Ovary (tissue), 9 donors: ENCODE measurements around the gene STH. TPM values are rescaled to one million over a fixed set of nuclear protein-coding genes. Genes with fewer than 3 reads are reported as not detected.

Experiments used
- DNase-seq, 5 donors: peaks; one replicate each; pipeline ENCODE4 v3.0.0-alpha.2; 2019 to 2020
- H3K27ac ChIP-seq, 2 donors: fragments of 200-600 bp; one replicate each; pipeline versions ENCODE4 v1.5.1 to v1.8.0; 2019 to 2022
- H3K27me3 ChIP-seq: fragments of 200-600 bp; one replicate; pipeline ENCODE4 v1.8.0; 2022
- H3K36me3 ChIP-seq: fragments of 200-600 bp; sonication (generic); one replicate; pipeline ENCODE4 v1.5.1; 2019
- H3K4me1 ChIP-seq: one replicate; pipeline ENCODE4 v1.8.1; 2013; ENCODE audit warnings: mild to moderate bottlenecking, moderate library complexity; ENCODE audit not compliant: insufficient read depth
- H3K4me3 ChIP-seq: fragments of 200-600 bp; sonication (generic); one replicate; pipeline ENCODE4 v1.5.1; 2017
- H3K9me3 ChIP-seq, 2 donors: fragments of 200-600 bp in 1 of 2; sonication (generic) in 1 of 2; one replicate each; pipeline versions ENCODE4 v1.5.1 to v1.8.1; 2013 to 2019; ENCODE audit warnings: mild to moderate bottlenecking in 1 of 2, moderate library complexity in 1 of 2
- CTCF ChIP-seq, 3 donors: fragments of 450-650 bp in 2 of 3; fragments of 200-600 bp in 1 of 3; IDR thresholded peaks; one replicate each; pipeline versions ENCODE4 v1.5.1 to v1.8.0; 2016 to 2022; ENCODE audit warnings: antibody characterized with exemption in 3 of 3, mild to moderate bottlenecking in 1 of 3
- EP300 ChIP-seq: sonication (generic); formaldehyde crosslinking; IDR thresholded peaks from one replicate; pipeline ENCODE4 v1.6.1; 2017; ENCODE audit warnings: antibody characterized with exemption
- POLR2A ChIP-seq: fragments of 450-650 bp; IDR thresholded peaks from one replicate; pipeline ENCODE4 v1.6.1; 2017; ENCODE audit warnings: antibody characterized with exemption, mild to moderate bottlenecking, moderate library complexity
- WGBS, 3 donors: extraction: QIAGEN DNeasy Blood & Tissue Kit in 1 of 3; methylation state at CpG; one replicate each; pipeline versions ENCODE4 v1.1.5 to v1.1.7; 2013 to 2017; 5-methylcytosine and 5-hydroxymethylcytosine counted together
- intact Hi-C, 4 donors: fragments of 100-400 bp; cut with DNase I; formaldehyde crosslinking; loops; one replicate each; pipeline versions ENCODE4 v1.11.0 to v1.15.1; 2022 to 2023
- polyA plus RNA-seq, 2 donors: library from polyadenylated mRNA; stranded (reverse); fragments of 200-250 nt in 1 of 2; fragments of 350-450 nt in 1 of 2; fragmentation: Illumina TruSeq in 1 of 2; extraction: RNeasy Lipid Tissue Mini Kit (QIAGEN cat#74804) in 1 of 2; gene quantifications; one replicate each; pipeline ENCODE4 v1.2.3, GENCODE V29; 2013 to 2014
- total RNA-seq, 7 donors: library from RNA; depleted of rRNA in 2 of 7; stranded (reverse); fragments of >200 nt in 2 of 7; fragmentation: NEBNext Ultra II Directional in 3 of 7; extraction: Animal tissue kit (Norgen Biotek cat#: 25700) in 3 of 7; gene quantifications; one replicate each; pipeline versions ENCODE4 v1.1.0 to v1.2.4, GENCODE V29; 2016 to 2023
- donor health status: DM: no; HTN: no; CAD: no; lungs with moderate emphysema.
- donor health status: DM: no; HTN: no; CAD: no.
- donor health status: Bipolar disorder and iron deficiency.
- donor health status: DM: yes; HTN: yes; CAD: no.
- donor health status: DM: no; HTN: no; CAD: no.
- donor health status: DM: yes; HTN: yes; CAD: no.

The STH gene
- total and polyA plus RNA-seq, 9 donors, result not detected

DNA sequence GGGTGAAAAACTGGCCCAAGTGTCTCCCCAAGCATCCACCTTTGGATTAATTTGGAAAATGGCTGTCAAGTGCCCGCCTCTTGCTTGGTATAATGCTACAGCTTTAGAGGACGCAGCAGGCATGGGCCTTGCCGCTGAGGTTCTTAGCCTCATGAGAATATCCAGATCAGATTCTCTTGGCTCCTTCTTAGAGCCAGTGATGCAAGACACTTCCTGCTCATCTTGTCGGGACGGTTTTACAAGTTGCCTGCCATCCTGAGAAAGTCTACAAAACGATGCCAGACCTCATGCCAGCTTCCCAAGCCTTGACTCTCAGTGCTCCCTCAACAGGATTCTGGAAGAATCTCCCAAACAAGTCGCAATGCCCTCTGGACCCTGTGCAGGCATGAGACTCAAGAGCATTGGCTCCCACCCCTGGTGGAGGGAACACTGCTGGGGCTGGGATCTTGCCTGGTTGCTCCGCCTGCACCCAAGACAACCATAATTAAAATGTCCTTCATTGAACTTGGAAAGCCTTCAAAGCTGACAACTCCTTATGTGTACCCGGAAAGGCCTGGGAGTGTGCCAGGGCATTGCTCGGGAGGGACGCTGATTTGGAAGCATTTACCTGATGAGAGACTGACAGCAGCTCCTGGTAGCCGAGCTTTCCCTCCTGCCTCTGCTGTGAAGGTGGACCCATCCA is 25.8 kb upstream of the STH start:
- Histone ChIP-seq H3K4me1 (no peaks in the 10 kb centered on the region), H3K4me3 (no peak overlapping the region), H3K9me3 (no peaks in the 10 kb centered on the region), H3K27me3 (no peaks in the 10 kb centered on the region), H3K36me3 (no peaks in the 10 kb centered on the region), H3K27ac (no peak overlapping the region)
- 66 to 74% (median 68%) methylated on average over 12 of the region's 12 CpGs for WGBS, 3 donors
- no peak for DNase-seq
- intact Hi-C loops, result no loop called here
- TF ChIP-seq CTCF (IDR thresholded peaks at IDR 0.05), result no peak
- no peak for TF ChIP-seq POLR2A
- TF ChIP-seq EP300, result no peak

DNA sequence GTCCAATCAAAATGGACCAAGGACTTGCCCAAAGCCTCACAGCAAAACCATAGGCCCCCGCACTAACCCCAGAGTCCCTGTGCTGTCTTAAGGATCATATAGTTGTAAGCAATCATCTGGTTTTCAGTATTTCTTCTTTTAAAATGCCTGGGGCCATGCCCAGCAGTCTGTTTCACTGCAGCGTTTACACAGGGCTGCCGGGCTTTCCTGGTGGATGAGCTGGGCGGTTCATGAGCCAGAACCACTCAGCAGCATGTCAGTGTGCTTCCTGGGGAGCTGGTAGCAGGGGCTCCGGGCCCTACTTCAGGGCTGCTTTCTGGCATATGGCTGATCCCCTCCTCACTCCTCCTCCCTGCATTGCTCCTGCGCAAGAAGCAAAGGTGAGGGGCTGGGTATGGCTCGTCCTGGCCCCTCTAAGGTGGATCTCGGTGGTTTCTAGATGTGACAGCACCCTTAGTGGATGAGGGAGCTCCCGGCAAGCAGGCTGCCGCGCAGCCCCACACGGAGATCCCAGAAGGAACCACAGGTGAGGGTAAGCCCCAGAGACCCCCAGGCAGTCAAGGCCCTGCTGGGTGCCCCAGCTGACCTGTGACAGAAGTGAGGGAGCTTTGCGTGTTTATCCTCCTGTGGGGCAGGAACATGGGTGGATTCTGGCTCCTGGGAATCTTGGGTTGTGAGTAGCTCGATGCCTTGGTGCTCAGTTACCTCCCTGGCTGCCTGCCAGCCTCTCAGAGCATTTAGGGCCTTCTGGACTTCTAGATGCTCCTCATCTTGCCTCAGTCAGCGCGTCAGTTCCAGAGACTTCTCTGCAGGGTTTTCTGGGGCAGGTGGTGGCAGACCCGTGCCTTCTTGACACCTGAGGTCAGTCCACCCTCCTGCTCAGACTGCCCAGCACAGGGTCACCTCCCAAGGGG is 24.8 kb upstream of the STH start:
- H3K4me1 ChIP-seq, result no peaks in the 10 kb centered on the region
- 80 to 86% (median 85%) methylated on average over 17 of the region's 17 CpGs for WGBS, 3 donors
- H3K27me3 ChIP-seq, result no peaks in the 10 kb centered on the region
- no peaks in the 10 kb centered on the region for H3K36me3 ChIP-seq
- intact Hi-C loops, result no loop called here
- DNase-seq, result no peak
- no peak overlapping the region for H3K27ac ChIP-seq
- H3K9me3 ChIP-seq, result no peaks in the 10 kb centered on the region
- H3K4me3 ChIP-seq, result no peak overlapping the region
- no peak for TF ChIP-seq EP300
- TF ChIP-seq CTCF (IDR thresholded peaks at IDR 0.05), result no peak
- no peak for TF ChIP-seq POLR2A

DNA sequence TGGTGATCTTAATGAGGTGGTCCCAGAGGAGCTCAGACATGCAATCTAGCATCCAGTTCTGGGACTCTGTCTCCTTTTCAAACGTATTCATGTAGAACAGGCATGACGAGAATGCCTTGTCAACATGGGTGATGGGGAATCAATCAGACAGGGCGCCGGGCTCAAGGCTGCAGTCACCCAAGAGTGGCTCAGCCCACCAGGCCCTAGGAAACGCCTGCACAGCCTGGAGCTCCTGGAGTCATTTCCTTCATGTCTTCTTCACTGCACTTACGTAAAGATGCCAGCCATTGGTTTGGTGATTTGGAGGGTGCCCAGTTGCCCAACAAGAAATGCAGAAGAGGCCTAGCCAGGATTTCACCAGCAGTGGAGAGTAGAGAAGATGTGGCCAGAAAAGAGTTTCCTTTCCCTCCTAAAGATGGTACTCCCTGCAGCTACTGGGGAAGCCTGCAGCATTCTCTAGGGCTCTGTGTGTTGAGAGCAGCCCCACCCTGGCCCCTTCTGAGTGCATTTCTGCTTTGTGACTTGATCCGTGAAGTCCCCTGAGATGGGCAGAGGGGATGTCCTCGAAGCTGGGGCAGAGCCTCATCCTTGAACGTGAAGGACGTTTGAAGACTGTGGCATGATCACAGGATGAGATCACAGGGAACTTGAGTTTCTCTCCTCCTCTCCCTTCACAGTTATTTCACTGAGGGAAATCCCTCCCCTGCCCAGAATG is 24.0 kb upstream of the STH start:
- WGBS, 3 donors, result 73 to 78% (median 78%) methylated on average over 10 of the region's 10 CpGs
- no peaks in the 10 kb centered on the region for H3K4me1 ChIP-seq
- H3K36me3 ChIP-seq, result no peaks in the 10 kb centered on the region
- H3K9me3 ChIP-seq, result no peaks in the 10 kb centered on the region
- TF ChIP-seq EP300 (no peak), POLR2A (no peak), CTCF (IDR thresholded peaks at IDR 0.05) (no peak)
- H3K27me3 ChIP-seq, result no peaks in the 10 kb centered on the region
- H3K27ac ChIP-seq, result no peak overlapping the region
- DNase-seq, result no peak
- no peak overlapping the region for H3K4me3 ChIP-seq
- intact Hi-C loops, result no loop called here

DNA sequence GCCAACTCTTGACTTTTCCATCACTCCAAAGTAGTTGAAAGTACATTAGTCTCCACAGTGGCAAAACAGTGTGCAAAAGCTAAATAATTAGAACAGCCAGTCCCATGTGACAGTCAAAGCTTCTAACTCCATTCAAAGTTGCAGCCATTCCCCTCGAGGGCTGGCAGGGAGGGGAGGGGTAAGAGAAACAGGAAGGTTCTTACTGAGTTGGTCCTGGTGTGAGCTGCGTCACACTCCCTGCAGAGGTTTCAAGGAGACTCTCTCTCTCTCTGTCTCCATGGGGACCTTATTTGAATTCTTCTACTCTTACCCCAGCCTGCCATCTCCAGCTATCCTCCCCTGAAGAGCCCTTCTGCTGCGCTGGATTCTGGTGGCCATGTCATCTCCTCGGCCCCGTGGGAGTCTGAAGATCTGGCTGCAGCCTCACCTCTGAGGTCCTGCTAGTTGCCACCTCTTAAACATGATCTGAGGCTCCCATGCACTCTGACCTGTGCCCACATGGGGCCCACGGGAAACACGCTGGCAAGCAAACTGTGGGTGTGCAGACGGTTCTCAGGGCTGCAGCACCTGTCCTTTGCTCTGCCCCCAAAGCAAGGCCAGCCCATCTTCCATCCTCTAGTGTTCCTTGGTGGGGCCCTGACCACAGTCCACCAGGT is 23.3 kb upstream of the STH start:
- Histone ChIP-seq H3K4me1 (no peaks in the 10 kb centered on the region), H3K4me3 (no peak overlapping the region), H3K27me3 (no peaks in the 10 kb centered on the region), H3K27ac (no peak overlapping the region), H3K36me3 (no peaks in the 10 kb centered on the region), H3K9me3 (no peaks in the 10 kb centered on the region)
- DNase-seq, result no peak
- intact Hi-C loops, result no loop called here
- TF ChIP-seq CTCF (IDR thresholded peaks at IDR 0.05) (no peak), EP300 (no peak), POLR2A (no peak)
- WGBS, 3 donors, result 77 to 82% (median 78%) methylated on average over 8 of the region's 8 CpGs
